ENCODE measurements around the gene KCNJ16. TPM values are rescaled to one million over a fixed set of nuclear protein-coding genes. Genes with fewer than 3 reads are reported as not detected.

KCNJ16 gene
- total and polyA plus RNA-seq, 2 donors (not counting 1 experiment from before 2014, with no cell fraction given) = not detected

DNA sequence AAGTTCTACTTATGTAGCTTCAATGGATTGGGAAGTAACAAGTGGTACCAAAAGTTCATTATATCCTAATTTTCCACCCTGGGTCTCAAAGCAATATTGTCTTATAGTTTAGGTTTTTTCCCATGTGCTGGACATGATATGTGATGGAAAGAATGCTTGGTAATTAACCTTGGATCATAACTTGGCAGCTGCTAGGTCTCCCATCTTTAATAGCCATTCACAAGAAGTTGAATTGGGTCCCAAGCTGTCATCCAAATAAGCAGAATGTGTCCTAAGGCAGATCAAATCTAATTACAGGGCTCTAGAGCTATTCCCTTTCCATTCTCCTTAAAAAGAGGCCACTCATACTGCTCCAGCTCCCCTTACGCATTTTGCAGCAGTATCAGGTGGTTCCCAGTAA is 44.7 kb upstream of the KCNJ16 start:
- no peak overlapping the region for H3K27ac ChIP-seq (ENCODE audit: insufficient read depth, low read length)
- TF ChIP-seq CTCF (conservative IDR thresholded peaks at IDR 0.05 in 1 of 2, IDR thresholded peaks at IDR 0.05 in 1 of 2; ENCODE audit: low read depth in 1 of 2, low read length in 2 of 2) (no peak), EZH2 (IDR thresholded peaks at IDR 0.05; ENCODE audit: low read length, missing control alignments) (no peak)
- DNase-seq (ENCODE audit: low read depth in 2 of 2) = no peak
- H3K4me1 ChIP-seq (ENCODE audit: control insufficient read depth, extremely low read depth, insufficient read depth, low read length) = no peaks in the 10 kb centered on the region
- H3K27me3 ChIP-seq (ENCODE audit: control insufficient read depth, insufficient read depth, low read length) = no peaks in the 10 kb centered on the region
- no peaks in the 10 kb centered on the region for H4K20me1 ChIP-seq (ENCODE audit: control insufficient read depth, extremely low read depth, insufficient read depth, low read length)
- no peaks in the 10 kb centered on the region for H3K9me3 ChIP-seq (ENCODE audit: control insufficient read depth, insufficient read depth, low read depth, low read length)
- no peaks in the 10 kb centered on the region for H3K36me3 ChIP-seq (ENCODE audit: control insufficient read depth, insufficient read depth, low read length)
- no peak overlapping the region for H3K9ac ChIP-seq (ENCODE audit: insufficient read depth, low read length)
- no peak overlapping the region for H3K4me3 ChIP-seq (replicated peaks in 1 of 4; ENCODE audit: control extremely low read depth in 1 of 4, insufficient read depth in 1 of 4, low read depth in 3 of 4, low read length in 4 of 4)
- H3K4me2 ChIP-seq (ENCODE audit: extremely low read depth, insufficient read depth, low read length) = no peak overlapping the region
- H2AFZ ChIP-seq (ENCODE audit: low read length) = no peak overlapping the region
- no peaks in the 10 kb centered on the region for H3K79me2 ChIP-seq (ENCODE audit: control insufficient read depth, insufficient read depth, low read length)

DNA sequence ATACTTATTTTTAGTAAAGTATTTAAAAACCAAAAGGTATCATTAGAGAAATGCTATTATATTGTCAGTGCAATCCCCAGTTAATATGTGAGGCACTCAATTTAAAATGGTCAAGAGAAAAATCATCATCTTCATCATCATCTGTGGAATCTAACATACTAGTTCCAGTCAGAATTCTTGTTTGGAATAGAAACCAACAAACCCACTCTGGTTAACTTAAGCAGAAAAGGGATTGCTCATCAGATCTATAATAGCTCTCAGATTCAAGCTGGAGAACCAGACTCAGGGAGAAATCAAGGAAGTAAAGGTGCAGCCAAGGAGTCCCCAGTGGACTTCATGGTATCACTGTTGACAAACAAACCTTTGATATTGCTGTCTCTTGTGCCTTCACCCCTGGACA is 43.7 kb upstream of the KCNJ16 start:
- Histone ChIP-seq H3K4me3 (replicated peaks in 1 of 4; ENCODE audit: control extremely low read depth in 1 of 4, insufficient read depth in 1 of 4, low read depth in 3 of 4, low read length in 4 of 4) (no peak overlapping the region), H2AFZ (ENCODE audit: low read length) (no peak overlapping the region), H3K27me3 (ENCODE audit: control insufficient read depth, insufficient read depth, low read length) (no peaks in the 10 kb centered on the region), H3K4me2 (ENCODE audit: extremely low read depth, insufficient read depth, low read length) (no peak overlapping the region), H3K36me3 (ENCODE audit: control insufficient read depth, insufficient read depth, low read length) (no peaks in the 10 kb centered on the region), H3K9me3 (ENCODE audit: control insufficient read depth, insufficient read depth, low read depth, low read length) (no peaks in the 10 kb centered on the region), H3K4me1 (ENCODE audit: control insufficient read depth, extremely low read depth, insufficient read depth, low read length) (no peaks in the 10 kb centered on the region), H3K27ac (ENCODE audit: insufficient read depth, low read length) (no peak overlapping the region), H3K79me2 (ENCODE audit: control insufficient read depth, insufficient read depth, low read length) (no peaks in the 10 kb centered on the region), H3K9ac (ENCODE audit: insufficient read depth, low read length) (no peak overlapping the region), H4K20me1 (ENCODE audit: control insufficient read depth, extremely low read depth, insufficient read depth, low read length) (no peaks in the 10 kb centered on the region)
- TF ChIP-seq EZH2 (IDR thresholded peaks at IDR 0.05; ENCODE audit: low read length, missing control alignments) = no peak
- TF ChIP-seq CTCF (conservative IDR thresholded peaks at IDR 0.05 in 1 of 2, IDR thresholded peaks at IDR 0.05 in 1 of 2; ENCODE audit: low read depth in 1 of 2, low read length in 2 of 2) = no peak
- DNase-seq (ENCODE audit: low read depth in 2 of 2) = no peak

- no peak overlapping the region for H3K4me2 ChIP-seq (ENCODE audit: extremely low read depth, insufficient read depth, low read length)
- no peak overlapping the region for H3K9ac ChIP-seq (ENCODE audit: insufficient read depth, low read length)
- no peaks in the 10 kb centered on the region for H4K20me1 ChIP-seq (ENCODE audit: control insufficient read depth, extremely low read depth, insufficient read depth, low read length)
- H3K4me1 ChIP-seq (ENCODE audit: control insufficient read depth, extremely low read depth, insufficient read depth, low read length) = no peaks in the 10 kb centered on the region
- H3K27me3 ChIP-seq (ENCODE audit: control insufficient read depth, insufficient read depth, low read length) = no peaks in the 10 kb centered on the region
- no peak overlapping the region for H3K27ac ChIP-seq (ENCODE audit: insufficient read depth, low read length)
- no peaks in the 10 kb centered on the region for H3K9me3 ChIP-seq (ENCODE audit: control insufficient read depth, insufficient read depth, low read depth, low read length)
- H3K4me3 ChIP-seq (replicated peaks in 1 of 4; ENCODE audit: control extremely low read depth in 1 of 4, insufficient read depth in 1 of 4, low read depth in 3 of 4, low read length in 4 of 4) = no peak overlapping the region
- no peak for DNase-seq (ENCODE audit: low read depth in 2 of 2)
- no peak for TF ChIP-seq EZH2 (IDR thresholded peaks at IDR 0.05; ENCODE audit: low read length, missing control alignments)
- no peak for TF ChIP-seq CTCF (conservative IDR thresholded peaks at IDR 0.05 in 1 of 2, IDR thresholded peaks at IDR 0.05 in 1 of 2; ENCODE audit: low read depth in 1 of 2, low read length in 2 of 2)
- H3K79me2 ChIP-seq (ENCODE audit: control insufficient read depth, insufficient read depth, low read length) = no peaks in the 10 kb centered on the region
- no peaks in the 10 kb centered on the region for H3K36me3 ChIP-seq (ENCODE audit: control insufficient read depth, insufficient read depth, low read length)
- no peak overlapping the region for H2AFZ ChIP-seq (ENCODE audit: low read length)
Measured at GRCh38 chr17:70033165-70033564, 41.9 kb upstream of the KCNJ16 start.
